NCI-H2081 (cell line): ENCODE measurements around the gene UNC80.

ENCODE experiments used
- DNase-seq, 2 experiments: peaks; one replicate each; lab custom pipeline; 2025; lab: John Stamatoyannopoulos, UW

The UNC80 gene

GRCh38 chr2:209908511-209908910 is 136.9 kb downstream of the UNC80 start:
- DNase-seq, result no peak

- DNase-seq, result no peak
These were observed 139.9 kb downstream of the UNC80 start for GRCh38 chr2:209911486-209911885.

GRCh38 chr2:209913786-209914345 is 142.2 kb downstream of the UNC80 start:
- DNase-seq, result no peak

- DNase-seq, result no peak
These were observed 145.6 kb downstream of the UNC80 start for GRCh38 chr2:209917154-209917771.

GRCh38 chr2:209918251-209918650 is 146.6 kb downstream of the UNC80 start:
- DNase-seq, result no peak

- DNase-seq, result no peak
These were observed 150.5 kb downstream of the UNC80 start for GRCh38 chr2:209922116-209922515.

GRCh38 chr2:209929369-209929768 is 157.7 kb downstream of the UNC80 start:
- DNase-seq, result no peak

- DNase-seq, result no peak
These were observed 162.2 kb downstream of the UNC80 start for GRCh38 chr2:209933499-209934483.

GRCh38 chr2:209936106-209936666 is 164.6 kb downstream of the UNC80 start:
- DNase-seq, result no peak

GRCh38 chr2:209937893-209938292 is 166.3 kb downstream of the UNC80 start:
- no peak for DNase-seq

GRCh38 chr2:209938906-209939305 is 167.3 kb downstream of the UNC80 start:
- DNase-seq, result no peak

- DNase-seq, result no peak
These were observed 169.3 kb downstream of the UNC80 start for GRCh38 chr2:209940936-209941335.

GRCh38 chr2:209942426-209942825 is 170.8 kb downstream of the UNC80 start:
- no peak for DNase-seq

GRCh38 chr2:209942936-209943605 is 171.4 kb downstream of the UNC80 start:
- DNase-seq, result no peak

GRCh38 chr2:209943776-209944175 is 172.1 kb downstream of the UNC80 start:
- DNase-seq, result no peak

GRCh38 chr2:209946539-209946938 is 174.9 kb downstream of the UNC80 start:
- DNase-seq, result no peak

GRCh38 chr2:209956271-209956670 is 184.6 kb downstream of the UNC80 start:
- no peak for DNase-seq

GRCh38 chr2:209958016-209958415 is 186.4 kb downstream of the UNC80 start:
- DNase-seq, result no peak

- no peak for DNase-seq
These were observed 188.4 kb downstream of the UNC80 start for GRCh38 chr2:209960045-209960444.

- DNase-seq, result peak; percentile 41 to 79
These were observed 189.3 kb downstream of the UNC80 start for GRCh38 chr2:209960676-209961630.

- DNase-seq, result no peak
These were observed 194.1 kb downstream of the UNC80 start for GRCh38 chr2:209965723-209966122.
